Fibroblast of lung (primary cell): ENCODE data around the gene STPG1.

Experiments
- CTCF ChIP-seq, 2 donors: IDR thresholded peaks in 1 of 2; conservative IDR thresholded peaks in 1 of 2; 1 replicate in 1 of 2; 2 replicates in 1 of 2; pipeline ENCODE4 v1.5.1; 2011 to 2012; ENCODE audit warnings: low read length in 2 of 2, control low read depth in 1 of 2, inconsistent platforms in 1 of 2, low read depth in 1 of 2, mild to moderate bottlenecking in 1 of 2
- EZH2 ChIP-seq: IDR thresholded peaks from 2 replicates; pipeline ENCODE4 v1.5.1; 2012; ENCODE audit warnings: low read length, control low read depth, mild to moderate bottlenecking; ENCODE audit errors: missing control alignments

DNA sequence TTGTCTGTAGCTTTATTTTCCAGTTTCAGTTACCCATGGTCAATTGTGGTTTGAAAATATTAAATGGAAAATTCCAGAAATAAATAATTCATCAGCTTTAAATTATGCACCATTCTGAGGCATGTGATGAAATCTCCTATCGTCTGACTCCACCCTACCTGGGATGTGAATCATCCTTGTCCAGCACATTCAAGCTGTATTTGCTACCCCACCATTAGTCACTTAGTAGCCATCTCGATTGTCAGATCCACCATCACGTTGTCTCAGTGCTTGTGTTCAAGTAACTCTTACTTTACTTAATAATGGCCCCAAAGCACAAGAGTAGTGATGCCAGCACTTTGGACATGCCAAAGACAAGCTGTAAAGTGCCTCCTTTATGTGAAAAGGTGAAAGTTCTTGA, 4.0 kb downstream of the STPG1 start:
- TF ChIP-seq CTCF (conservative IDR thresholded peaks at IDR 0.05 in 1 of 2, IDR thresholded peaks at IDR 0.05 in 1 of 2; ENCODE audit: low read depth in 1 of 2, low read length in 2 of 2), result no peak
- no peak for TF ChIP-seq EZH2
